Measurements from ENCODE around the gene ADRB2. TPM values are rescaled to one million over a fixed set of nuclear protein-coding genes. Genes with fewer than 3 reads are reported as not detected.
A peak's percentile ranks its signal among the peaks of the same experiment; 100 is the strongest.

ADRB2 gene
- total RNA-seq (2021; fragmentation: NEBNext Ultra II Directional; extraction: Animal tissue kit (Norgen Biotek cat#: 25700)), result 1 to 10 TPM; 2.0 to 4.0 (median 3.7) TPM
- long read RNA-seq, partial matches to known transcripts, result 0 of 3 reads
- long read RNA-seq, other reads (novel, unspliced or antisense), result 1 of 3 reads

DNA sequence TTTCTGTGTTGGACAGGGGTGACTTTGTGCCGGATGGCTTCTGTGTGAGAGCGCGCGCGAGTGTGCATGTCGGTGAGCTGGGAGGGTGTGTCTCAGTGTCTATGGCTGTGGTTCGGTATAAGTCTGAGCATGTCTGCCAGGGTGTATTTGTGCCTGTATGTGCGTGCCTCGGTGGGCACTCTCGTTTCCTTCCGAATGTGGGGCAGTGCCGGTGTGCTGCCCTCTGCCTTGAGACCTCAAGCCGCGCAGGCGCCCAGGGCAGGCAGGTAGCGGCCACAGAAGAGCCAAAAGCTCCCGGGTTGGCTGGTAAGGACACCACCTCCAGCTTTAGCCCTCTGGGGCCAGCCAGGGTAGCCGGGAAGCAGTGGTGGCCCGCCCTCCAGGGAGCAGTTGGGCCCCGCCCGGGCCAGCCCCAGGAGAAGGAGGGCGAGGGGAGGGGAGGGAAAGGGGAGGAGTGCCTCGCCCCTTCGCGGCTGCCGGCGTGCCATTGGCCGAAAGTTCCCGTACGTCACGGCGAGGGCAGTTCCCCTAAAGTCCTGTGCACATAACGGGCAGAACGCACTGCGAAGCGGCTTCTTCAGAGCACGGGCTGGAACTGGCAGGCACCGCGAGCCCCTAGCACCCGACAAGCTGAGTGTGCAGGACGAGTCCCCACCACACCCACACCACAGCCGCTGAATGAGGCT lies at the start of gene ADRB2:
Gene ADRB2 (plus strand): TSS at position 559 of the 686 bp plus-strand sequence. CDS start 221 bp downstream, outside the sequence.
- DNase-seq, result peak; percentile 92
- peaks cover 61% of the 10 kb centered on the region for H3K4me1 Mint-ChIP-seq (ENCODE audit: low read depth)
- H3K27ac Mint-ChIP-seq, result peak within 1 kb of the TSS; percentile 84
- peaks cover 15% of the 10 kb centered on the region; the same call in 1 of the 2 replicates for H3K36me3 Mint-ChIP-seq (ENCODE audit: low read depth)
- no peaks in the 10 kb centered on the region for H3K9me3 Mint-ChIP-seq
- TF ChIP-seq, protein P1, sequence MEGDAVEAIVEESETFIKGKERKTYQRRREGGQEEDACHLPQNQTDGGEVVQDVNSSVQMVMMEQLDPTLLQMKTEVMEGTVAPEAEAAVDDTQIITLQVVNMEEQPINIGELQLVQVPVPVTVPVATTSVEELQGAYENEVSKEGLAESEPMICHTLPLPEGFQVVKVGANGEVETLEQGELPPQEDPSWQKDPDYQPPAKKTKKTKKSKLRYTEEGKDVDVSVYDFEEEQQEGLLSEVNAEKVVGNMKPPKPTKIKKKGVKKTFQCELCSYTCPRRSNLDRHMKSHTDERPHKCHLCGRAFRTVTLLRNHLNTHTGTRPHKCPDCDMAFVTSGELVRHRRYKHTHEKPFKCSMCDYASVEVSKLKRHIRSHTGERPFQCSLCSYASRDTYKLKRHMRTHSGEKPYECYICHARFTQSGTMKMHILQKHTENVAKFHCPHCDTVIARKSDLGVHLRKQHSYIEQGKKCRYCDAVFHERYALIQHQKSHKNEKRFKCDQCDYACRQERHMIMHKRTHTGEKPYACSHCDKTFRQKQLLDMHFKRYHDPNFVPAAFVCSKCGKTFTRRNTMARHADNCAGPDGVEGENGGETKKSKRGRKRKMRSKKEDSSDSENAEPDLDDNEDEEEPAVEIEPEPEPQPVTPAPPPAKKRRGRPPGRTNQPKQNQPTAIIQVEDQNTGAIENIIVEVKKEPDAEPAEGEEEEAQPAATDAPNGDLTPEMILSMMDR (IDR thresholded peaks at IDR 0.05), result no peak
- H3K4me3 Mint-ChIP-seq, result peak within 1 kb of the TSS; percentile 94
- peaks cover 1% of the 10 kb centered on the region; the same call in 1 of the 2 replicates for H3K27me3 Mint-ChIP-seq (ENCODE audit: insufficient read depth)

GRCh38 chr5:148776780-148777179 lies 49.6 kb upstream of the ADRB2 start:
- H3K27ac Mint-ChIP-seq, result peak overlapping the region; percentile 55
- no peaks in the 10 kb centered on the region for H3K36me3 Mint-ChIP-seq (ENCODE audit: low read depth)
- no peak overlapping the region for H3K4me3 Mint-ChIP-seq
- peaks cover 20% of the 10 kb centered on the region for H3K4me1 Mint-ChIP-seq (ENCODE audit: low read depth)
- DNase-seq, result peak; percentile 85
- H3K9me3 Mint-ChIP-seq, result no peaks in the 10 kb centered on the region
- no peaks in the 10 kb centered on the region for H3K27me3 Mint-ChIP-seq (ENCODE audit: insufficient read depth)
- TF ChIP-seq, protein P1 (IDR thresholded peaks at IDR 0.05), result no peak

GRCh38 chr5:148778882-148779281 lies 47.5 kb upstream of the ADRB2 start:
- no peak for DNase-seq
- H3K27ac Mint-ChIP-seq, result no peak overlapping the region
- TF ChIP-seq, protein P1 (IDR thresholded peaks at IDR 0.05), result no peak
- no peaks in the 10 kb centered on the region for H3K9me3 Mint-ChIP-seq
- H3K36me3 Mint-ChIP-seq (ENCODE audit: low read depth), result no peaks in the 10 kb centered on the region
- H3K4me1 Mint-ChIP-seq (ENCODE audit: low read depth), result peaks cover 20% of the 10 kb centered on the region
- H3K27me3 Mint-ChIP-seq (ENCODE audit: insufficient read depth), result no peaks in the 10 kb centered on the region
- H3K4me3 Mint-ChIP-seq, result no peak overlapping the region

DNA sequence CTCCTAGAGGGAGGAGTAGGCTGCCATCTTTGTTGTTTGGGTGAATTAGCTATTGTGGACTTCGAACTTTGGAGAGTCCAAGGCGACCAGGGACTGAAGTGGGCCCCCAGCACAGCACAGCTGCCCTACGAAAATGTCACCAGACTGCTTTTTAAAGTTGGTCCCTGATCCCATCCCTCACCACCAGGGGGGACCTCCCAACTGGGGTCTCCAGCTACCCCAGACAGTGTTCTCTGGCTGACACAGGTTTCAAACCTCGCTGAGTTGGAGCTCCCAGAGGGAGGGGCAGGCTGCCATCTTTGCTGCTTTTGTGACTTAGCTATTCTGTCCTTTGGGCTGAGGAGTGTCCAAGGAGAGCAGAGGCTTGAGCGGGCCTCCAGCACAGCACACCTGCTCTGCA lies 45.7 kb upstream of the ADRB2 start:
- peaks cover 2% of the 10 kb centered on the region; the same call in 1 of the 2 replicates for H3K27me3 Mint-ChIP-seq (ENCODE audit: insufficient read depth)
- H3K4me3 Mint-ChIP-seq, result no peak overlapping the region
- H3K27ac Mint-ChIP-seq, result no peak overlapping the region
- H3K4me1 Mint-ChIP-seq (ENCODE audit: low read depth), result peaks cover 20% of the 10 kb centered on the region
- H3K9me3 Mint-ChIP-seq, result no peaks in the 10 kb centered on the region
- no peak for DNase-seq
- H3K36me3 Mint-ChIP-seq (ENCODE audit: low read depth), result no peaks in the 10 kb centered on the region
- TF ChIP-seq, protein P1 (IDR thresholded peaks at IDR 0.05), result peak; percentile 29

DNA sequence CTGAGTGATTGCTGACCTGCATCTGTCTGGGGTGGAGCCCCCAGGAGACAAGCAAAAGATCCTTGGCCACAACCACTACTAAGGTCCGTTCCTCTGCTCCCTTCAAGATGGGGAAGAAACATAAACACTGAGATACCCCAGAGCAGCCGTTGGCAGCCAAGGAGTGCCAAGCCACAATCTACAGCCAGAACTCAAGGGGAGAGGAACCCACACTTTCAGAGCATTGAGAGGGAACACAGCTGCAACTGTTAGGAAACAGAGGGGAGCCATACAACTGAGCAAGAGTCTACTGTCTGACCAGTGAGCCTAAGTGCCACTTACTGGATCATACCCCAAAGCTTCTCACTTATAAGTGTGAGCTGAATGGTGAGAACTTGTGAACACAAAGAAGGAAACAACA lies 44.6 kb upstream of the ADRB2 start:
- DNase-seq, result no peak
- H3K27me3 Mint-ChIP-seq (ENCODE audit: insufficient read depth), result peaks cover 2% of the 10 kb centered on the region; the same call in 1 of the 2 replicates
- TF ChIP-seq, protein P1 (IDR thresholded peaks at IDR 0.05), result no peak
- H3K27ac Mint-ChIP-seq, result no peak overlapping the region
- H3K9me3 Mint-ChIP-seq, result no peaks in the 10 kb centered on the region
- no peak overlapping the region for H3K4me3 Mint-ChIP-seq
- H3K36me3 Mint-ChIP-seq (ENCODE audit: low read depth), result no peaks in the 10 kb centered on the region
- H3K4me1 Mint-ChIP-seq (ENCODE audit: low read depth), result peaks cover 20% of the 10 kb centered on the region
